H1 (cell line): ENCODE data around the gene ASMTL. TPM values are rescaled to one million over a fixed set of nuclear protein-coding genes. Genes with fewer than 3 reads are reported as not detected.

Experiments used
- CTCF ChIA-PET: fragments of 300-600 bp; sonication (Branson Sonifier 250); formaldehyde crosslinking; loops from one replicate; lab custom pipeline; 2021; ENCODE audit not compliant: partially characterized antibody; lab: Charles Lee
- POLR2A ChIA-PET: fragments of 300-600 bp; sonication (Branson Sonifier 250); formaldehyde crosslinking; loops from one replicate; lab custom pipeline; 2021; ENCODE audit warnings: inconsistent platforms; ENCODE audit not compliant: partially characterized antibody; lab: Charles Lee
- DNase-seq, 2 experiments: peaks; one replicate each; pipeline versions ENCODE4 v3.0.0 to v3.0.0-alpha.2; 2010 to 2022; ENCODE audit warnings: low spot score in 2 of 2, low read depth in 1 of 2, mixed read lengths in 1 of 2
- FAIRE-seq: peaks from 2 replicates; lab custom pipeline; 2011; peaks lifted over from hg19 to GRCh38; lab: Jason Lieb, UNC
- H2AFZ ChIP-seq: 2 replicates; pipeline ENCODE4 v1.8.1; 2012; ENCODE audit warnings: low read length, inconsistent platforms
- H2AK5ac ChIP-seq: 2 replicates; pipeline ENCODE4 v1.6.1; 2013; ENCODE audit warnings: low read depth, low read length
- H2BK120ac ChIP-seq: replicated peaks from 2 replicates; pipeline ENCODE3; 2013; ENCODE audit warnings: low read depth, low read length, inconsistent platforms
- H2BK12ac ChIP-seq: 2 replicates; pipeline ENCODE4 v1.6.1; 2013; ENCODE audit warnings: low read depth, low read length
- H2BK15ac ChIP-seq: 2 replicates; pipeline ENCODE4 v1.6.1; 2013; ENCODE audit warnings: low read length
- H2BK20ac ChIP-seq: 2 replicates; pipeline ENCODE4 v1.6.1; 2013; ENCODE audit warnings: low read length
- H2BK5ac ChIP-seq: 2 replicates; pipeline ENCODE4 v1.6.1; 2013; ENCODE audit warnings: low read depth, low read length
- H3K14ac ChIP-seq: 2 replicates; pipeline ENCODE4 v1.6.1; 2013; ENCODE audit warnings: inconsistent platforms; ENCODE audit not compliant: insufficient read length
- H3K18ac ChIP-seq: 2 replicates; pipeline ENCODE4 v1.6.1; 2013; ENCODE audit warnings: low read length; ENCODE audit errors: extremely low read depth
- H3K23ac ChIP-seq: 2 replicates; pipeline ENCODE4 v1.6.1; 2013; ENCODE audit warnings: inconsistent platforms; ENCODE audit not compliant: insufficient read length
- H3K23me2 ChIP-seq: 2 replicates; pipeline ENCODE4 v1.6.1; 2013; ENCODE audit warnings: low read depth, low read length
- H3K27ac ChIP-seq: 2 replicates; pipeline ENCODE4 v1.6.1; 2011; ENCODE audit warnings: low read depth, low read length, inconsistent platforms
- H3K27me3 ChIP-seq, 4 experiments: replicated peaks in 1 of 4; 1 replicate in 1 of 4; 2 replicates in 3 of 4; pipeline versions ENCODE4 v1.6.1 to v1.8.1; 2011 to 2013; ENCODE audit warnings: low read length in 3 of 4, mild to moderate bottlenecking in 3 of 4, inconsistent platforms in 2 of 4, mixed read lengths in 2 of 4, moderate library complexity in 1 of 4; ENCODE audit not compliant: control insufficient read depth in 3 of 4, insufficient read depth in 3 of 4; ENCODE audit errors: extremely low read depth in 1 of 4
- H3K36me3 ChIP-seq, 4 experiments: 2 replicates each; pipeline versions ENCODE4 v1.6.1 to v1.8.1; 2011 to 2013; ENCODE audit warnings: mild to moderate bottlenecking in 4 of 4, low read length in 3 of 4, moderate library complexity in 2 of 4, control low read depth in 1 of 4, inconsistent platforms in 1 of 4; ENCODE audit not compliant: insufficient read depth in 4 of 4, control insufficient read depth in 2 of 4
- H3K4ac ChIP-seq: replicated peaks from 2 replicates; pipeline ENCODE3; 2013; ENCODE audit warnings: low read length, low read depth, mixed read lengths, inconsistent platforms; ENCODE audit not compliant: insufficient read length
- H3K4me1 ChIP-seq, 4 experiments: replicated peaks in 1 of 4; 1 replicate in 1 of 4; 2 replicates in 3 of 4; pipeline versions ENCODE4 v1.6.1 to v1.8.1; 2011 to 2013; ENCODE audit warnings: low read length in 3 of 4, inconsistent platforms in 2 of 4, mixed read lengths in 1 of 4; ENCODE audit not compliant: insufficient read depth in 4 of 4, control insufficient read depth in 3 of 4
- H3K4me2 ChIP-seq, 2 experiments: 2 replicates each; pipeline versions ENCODE4 v1.6.1 to v1.8.1; 2011 to 2013; ENCODE audit warnings: low read depth in 2 of 2, low read length in 2 of 2, control low read depth in 1 of 2, inconsistent platforms in 1 of 2, mild to moderate bottlenecking in 1 of 2; ENCODE audit not compliant: insufficient read depth in 1 of 2
- H3K4me3 ChIP-seq, 4 experiments: fragments of 200-600, 300-600 bp in 1 of 4; sonication (generic), shearing (Covaris generic), sonication (Bioruptor Twin) in 1 of 4; 2 replicates each; pipeline versions ENCODE4 v1.5.1 to v1.8.1; 2011 to 2016; ENCODE audit warnings: low read length in 4 of 4, low read depth in 3 of 4, control low read depth in 2 of 4, inconsistent platforms in 2 of 4, mild to moderate bottlenecking in 2 of 4, mixed read lengths in 1 of 4, moderate library complexity in 1 of 4; ENCODE audit not compliant: insufficient read depth in 2 of 4; ENCODE audit errors: extremely low read depth in 1 of 4
- H3K56ac ChIP-seq: replicated peaks from 2 replicates; pipeline ENCODE3; 2013; ENCODE audit warnings: low read depth, mild to moderate bottlenecking, mixed read lengths, low read length, inconsistent platforms; ENCODE audit not compliant: insufficient read length
- H3K79me1 ChIP-seq: 2 replicates; pipeline ENCODE4 v1.6.1; 2013; ENCODE audit warnings: low read depth, low read length, control low read depth
- H3K79me2 ChIP-seq, 2 experiments: 2 replicates each; pipeline versions ENCODE4 v1.6.1 to v1.8.1; 2012 to 2013; ENCODE audit warnings: low read length in 2 of 2, mild to moderate bottlenecking in 2 of 2, inconsistent platforms in 1 of 2; ENCODE audit not compliant: insufficient read depth in 2 of 2, control insufficient read depth in 1 of 2
- H3K9ac ChIP-seq, 4 experiments: replicated peaks in 1 of 4; 1 replicate in 1 of 4; 2 replicates in 3 of 4; pipeline versions ENCODE4 v1.6.1 to v1.8.1; 2011 to 2013; ENCODE audit warnings: low read depth in 3 of 4, low read length in 3 of 4, control low read depth in 2 of 4, mild to moderate bottlenecking in 2 of 4, moderate library complexity in 2 of 4, inconsistent platforms in 1 of 4; ENCODE audit errors: extremely low read depth in 1 of 4
- H3K9me3 ChIP-seq, 2 experiments: 2 replicates each; pipeline versions ENCODE4 v1.6.1 to v1.8.1; 2012 to 2013; ENCODE audit warnings: mild to moderate bottlenecking in 2 of 2, moderate library complexity in 2 of 2, control low read depth in 1 of 2, inconsistent platforms in 1 of 2, low read depth in 1 of 2, low read length in 1 of 2, mixed read lengths in 1 of 2; ENCODE audit not compliant: insufficient read depth in 2 of 2
- H4K20me1 ChIP-seq, 2 experiments: replicated peaks in 1 of 2; 2 replicates each; pipeline versions ENCODE3 to v1.8.1; 2011 to 2013; ENCODE audit warnings: inconsistent platforms in 2 of 2, low read length in 2 of 2, mild to moderate bottlenecking in 1 of 2; ENCODE audit not compliant: insufficient read depth in 2 of 2, control insufficient read depth in 1 of 2
- H4K5ac ChIP-seq: 2 replicates; pipeline ENCODE4 v1.6.1; 2013; ENCODE audit warnings: low read length, low read depth, mixed read lengths, inconsistent platforms; ENCODE audit not compliant: insufficient read length
- H4K8ac ChIP-seq: 2 replicates; pipeline ENCODE4 v1.8.0; 2013; ENCODE audit warnings: mild to moderate bottlenecking, moderate library complexity, low read length, inconsistent platforms; ENCODE audit not compliant: insufficient read depth; ENCODE audit errors: extremely low read depth
- H4K91ac ChIP-seq: replicated peaks from 2 replicates; pipeline ENCODE3; 2013; ENCODE audit warnings: low read length, mixed read lengths, inconsistent platforms; ENCODE audit not compliant: insufficient read length
- CEBPB ChIP-seq: IDR thresholded peaks from 2 replicates; pipeline ENCODE4 v1.6.1; 2012; ENCODE audit warnings: low read depth, low read length
- KDM1A ChIP-seq: fragments of 200-600, 300-600 bp; sonication (generic); IDR thresholded peaks from 2 replicates; pipeline ENCODE4 v1.7.1; 2016; ENCODE audit warnings: mild to moderate bottlenecking, low read length, borderline replicate concordance
- RXRA ChIP-seq: IDR thresholded peaks from 2 replicates; pipeline ENCODE4 v1.6.1; 2011; ENCODE audit warnings: low read depth, mild to moderate bottlenecking, low read length, moderate library complexity; ENCODE audit not compliant: insufficient read depth
- SIN3A ChIP-seq, 2 experiments: IDR thresholded peaks in 1 of 2; conservative IDR thresholded peaks in 1 of 2; 2 replicates each; pipeline ENCODE4 v1.6.1; 2011 to 2012; ENCODE audit warnings: low read length in 2 of 2, improper control_type of control experiment in 1 of 2, low read depth in 1 of 2, mild to moderate bottlenecking in 1 of 2
- SIX5 ChIP-seq: IDR thresholded peaks from 2 replicates; pipeline ENCODE4 v1.6.1; 2011; ENCODE audit warnings: mild to moderate bottlenecking, low read depth, low read length
- SRF ChIP-seq: IDR thresholded peaks from 2 replicates; pipeline ENCODE4 v1.6.1; 2011; ENCODE audit warnings: mild to moderate bottlenecking, low read depth, low read length, moderate library complexity
- WGBS, 2 experiments: shearing (Covaris generic) in 1 of 2; methylation state at CpG; one replicate each; pipeline versions ENCODE4 v1.1.6 to v1.1.7; 2013 to 2015; ENCODE audit warnings: low lambda C conversion rate in 2 of 2, mixed read lengths in 2 of 2, inconsistent platforms in 1 of 2, low coverage in 1 of 2, missing lambda C conversion rate in 1 of 2; ENCODE audit not compliant: insufficient replicate concordance in 2 of 2, insufficient coverage in 1 of 2, insufficient read length in 1 of 2; ENCODE audit errors: extremely low coverage in 1 of 2, missing lambda C conversion rate in 1 of 2; 5-methylcytosine and 5-hydroxymethylcytosine counted together
- polyA plus RNA-seq, 7 experiments: library from polyadenylated mRNA; depleted of rRNA in 3 of 7; stranded (reverse) in 5 of 7; unstranded in 2 of 7; fragments of >200 nt in 5 of 7; fragments of 200-250 nt in 2 of 7; gene quantifications; 1 replicate in 5 of 7; 2 replicates in 1 of 7; 4 replicates in 1 of 7; pipeline versions ENCODE4 v1.2.1 to v1.2.3, GENCODE V29; 2011 to 2013; ENCODE audit warnings: missing spikeins in 2 of 7, mixed read lengths in 2 of 7
- total RNA-seq: library from RNA; stranded (reverse); fragmentation: NEBNext Ultra II Directional; extraction: Animal tissue kit (Norgen Biotek cat#: 25700); gene quantifications from 2 replicates; pipeline ENCODE4 v1.2.1, GENCODE V29; 2021
- TF ChIP-seq, protein P1 (sequence below): IDR thresholded peaks from 2 replicates; pipeline ENCODE4 v1.6.1; 2011; ENCODE audit warnings: low read depth, mild to moderate bottlenecking, low read length; ENCODE audit not compliant: insufficient read depth
- TF ChIP-seq, protein P2 (sequence below), 3 experiments: IDR thresholded peaks; 1 replicate in 2 of 3; 2 replicates in 1 of 3; pipeline versions ENCODE4 v1.5.1 to v1.6.1; 2011; ENCODE audit warnings: low read length in 3 of 3, mild to moderate bottlenecking in 3 of 3, inconsistent platforms in 2 of 3, low read depth in 1 of 3, moderate library complexity in 1 of 3; ENCODE audit not compliant: insufficient read depth in 1 of 3; ENCODE audit errors: control extremely low read depth in 1 of 3
- TF ChIP-seq, protein P3 (sequence below): IDR thresholded peaks from 2 replicates; pipeline ENCODE4 v1.6.1; 2012; ENCODE audit warnings: inconsistent platforms

Gene ASMTL
- total and polyA plus RNA-seq, 2 of the 8 experiments (the other 6 are each of a cell fraction or from before 2014, with no cell fraction given) = 75.6 to 81.4 TPM

DNA sequence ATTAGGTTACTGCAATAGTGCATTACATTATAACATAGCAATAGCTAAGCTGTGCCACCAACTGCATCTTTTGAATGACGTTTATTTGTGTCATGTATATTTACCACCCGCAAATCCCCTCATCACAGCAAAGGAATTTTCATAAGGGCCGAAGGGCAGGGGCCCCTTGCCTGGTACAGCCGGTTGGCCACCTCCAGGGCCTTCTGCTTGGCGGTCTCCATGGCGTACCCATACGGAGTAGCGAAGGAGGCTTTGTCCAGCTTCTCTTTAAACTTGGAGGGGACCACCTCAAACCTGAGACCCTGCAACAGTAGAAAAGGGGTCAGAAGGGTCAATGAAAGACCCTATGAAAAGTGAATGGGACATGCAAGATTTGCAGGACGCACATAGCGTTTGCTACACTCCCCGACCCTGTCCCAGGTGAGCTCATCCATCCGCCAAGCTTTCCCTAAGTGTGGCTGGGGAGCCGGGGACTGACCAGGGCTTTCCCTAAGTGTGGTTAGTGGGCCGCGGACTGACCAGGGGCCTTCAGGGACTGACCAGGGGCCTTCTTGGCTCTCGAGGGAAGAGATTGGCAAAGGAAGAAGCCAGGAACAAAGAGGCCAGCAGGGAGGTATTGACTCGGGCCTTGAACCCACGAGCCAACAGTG, 10.6 kb downstream of the ASMTL start:
- Histone ChIP-seq H3K4ac (no peak overlapping the region), H3K79me2 (peaks cover 14 to 55% of the 10 kb centered on the region in 2 experiments), H2AFZ (no peak overlapping the region), H2BK15ac (no peak overlapping the region), H4K20me1 (peaks cover 0 to 5% of the 10 kb centered on the region in 2 experiments), H2AK5ac (no peak overlapping the region), H4K91ac (no peak overlapping the region), H3K9me3 (no peaks in the 10 kb centered on the region; a peak in 1 of 4 replicates), H3K56ac (no peak overlapping the region), H3K4me2 (no peak overlapping the region), H2BK20ac (no peak overlapping the region), H3K14ac (no peak overlapping the region), H3K23ac (no peak overlapping the region), H3K27me3 (no peaks in the 10 kb centered on the region), H2BK5ac (no peak overlapping the region), H3K18ac (no peak overlapping the region), H3K27ac (no peak overlapping the region), H4K8ac (no peak overlapping the region), H2BK120ac (no peak overlapping the region), H3K4me3 (no peak overlapping the region), H3K23me2 (0 out of 2 replicates have a peak, but pooled peaks cover 1% of the 10 kb centered on the region), H4K5ac (no peak overlapping the region), H3K79me1 (peaks cover 13% of the 10 kb centered on the region), H3K9ac (no peak overlapping the region), H2BK12ac (no peak overlapping the region), H3K4me1 (no peaks in the 10 kb centered on the region), H3K36me3 (peaks cover 0 to 49% (median 17%) of the 10 kb centered on the region in 4 experiments; a peak in 6 of 8 replicates)
- no peak for FAIRE-seq
- no peak for DNase-seq
- ChIA-PET POLR2A (no interaction called here), CTCF (no interaction called here)
- 95% methylated on average over 17 of the region's 18 CpGs; no CpG with 5 or more reads in 1 of the 2 experiments for WGBS, 2 experiments
- TF ChIP-seq, protein P1, sequence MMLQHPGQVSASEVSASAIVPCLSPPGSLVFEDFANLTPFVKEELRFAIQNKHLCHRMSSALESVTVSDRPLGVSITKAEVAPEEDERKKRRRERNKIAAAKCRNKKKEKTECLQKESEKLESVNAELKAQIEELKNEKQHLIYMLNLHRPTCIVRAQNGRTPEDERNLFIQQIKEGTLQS = no peak
- TF ChIP-seq, protein P2, sequence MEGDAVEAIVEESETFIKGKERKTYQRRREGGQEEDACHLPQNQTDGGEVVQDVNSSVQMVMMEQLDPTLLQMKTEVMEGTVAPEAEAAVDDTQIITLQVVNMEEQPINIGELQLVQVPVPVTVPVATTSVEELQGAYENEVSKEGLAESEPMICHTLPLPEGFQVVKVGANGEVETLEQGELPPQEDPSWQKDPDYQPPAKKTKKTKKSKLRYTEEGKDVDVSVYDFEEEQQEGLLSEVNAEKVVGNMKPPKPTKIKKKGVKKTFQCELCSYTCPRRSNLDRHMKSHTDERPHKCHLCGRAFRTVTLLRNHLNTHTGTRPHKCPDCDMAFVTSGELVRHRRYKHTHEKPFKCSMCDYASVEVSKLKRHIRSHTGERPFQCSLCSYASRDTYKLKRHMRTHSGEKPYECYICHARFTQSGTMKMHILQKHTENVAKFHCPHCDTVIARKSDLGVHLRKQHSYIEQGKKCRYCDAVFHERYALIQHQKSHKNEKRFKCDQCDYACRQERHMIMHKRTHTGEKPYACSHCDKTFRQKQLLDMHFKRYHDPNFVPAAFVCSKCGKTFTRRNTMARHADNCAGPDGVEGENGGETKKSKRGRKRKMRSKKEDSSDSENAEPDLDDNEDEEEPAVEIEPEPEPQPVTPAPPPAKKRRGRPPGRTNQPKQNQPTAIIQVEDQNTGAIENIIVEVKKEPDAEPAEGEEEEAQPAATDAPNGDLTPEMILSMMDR (IDR thresholded peaks at IDR 0.05; ENCODE audit: control extremely low read depth in 1 of 3, insufficient read depth in 1 of 3, low read depth in 1 of 3, low read length in 3 of 3) = no peak
- TF ChIP-seq, protein P3, sequence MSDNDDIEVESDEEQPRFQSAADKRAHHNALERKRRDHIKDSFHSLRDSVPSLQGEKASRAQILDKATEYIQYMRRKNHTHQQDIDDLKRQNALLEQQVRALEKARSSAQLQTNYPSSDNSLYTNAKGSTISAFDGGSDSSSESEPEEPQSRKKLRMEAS = no peak
- TF ChIP-seq SIX5 = no peak
- no peak for TF ChIP-seq SRF
- TF ChIP-seq CEBPB = no peak
- TF ChIP-seq SIN3A (conservative IDR thresholded peaks at IDR 0.05 in 1 of 2, IDR thresholded peaks at IDR 0.05 in 1 of 2; ENCODE audit: low read depth in 1 of 2, low read length in 2 of 2) = no peak
- TF ChIP-seq KDM1A = no peak
- TF ChIP-seq RXRA = no peak
